HepG2 (cell line): Measurements from ENCODE around the gene ABCC1. TPM values are rescaled to one million over a fixed set of nuclear protein-coding genes. Genes with fewer than 3 reads are reported as not detected.

Experiments used
- ATAC-seq: fragments of 200-7000 bp; cut with Tn5 transposase; 3 replicates; pipeline ENCODE4 v1.9.1; 2020; ENCODE audit warnings: mild to moderate bottlenecking, moderate library complexity
- BruUV-seq: library from RNA; stranded (reverse); fragments of 400-500 nt; replicated peaks from 2 replicates; lab custom pipeline; 2021; lab: Mats Ljungman, UMichigan
- CTCF ChIA-PET: fragments of 300-600 bp; formaldehyde crosslinking; extraction: SDS; loops from one replicate; lab custom pipeline; 2021; ENCODE audit warnings: low total read pairs, inconsistent platforms, low intra/inter-chr PET ratio; lab: Yijun Ruan, JAX
- POLR2A ChIA-PET: fragments of 350-600 bp; sonication (Branson Sonifier 250); formaldehyde crosslinking; loops from one replicate; lab custom pipeline; 2020; ENCODE audit warnings: antibody characterized with exemption, inconsistent platforms; lab: Yijun Ruan, JAX
- DNase-seq: peaks from one replicate; pipeline ENCODE4 v3.0.0-alpha.2; 2015; ENCODE audit warnings: low spot score
- FAIRE-seq: peaks from 3 replicates; lab custom pipeline; 2011; peaks lifted over from hg19 to GRCh38; lab: Jason Lieb, UNC
- H2AFZ ChIP-seq: one replicate; pipeline ENCODE4 v1.6.1; 2011; ENCODE audit warnings: low read length, inconsistent platforms
- H3K27ac ChIP-seq: fragments of 300-600 bp; 3 replicates; pipeline ENCODE4 v1.8.0; 2011; ENCODE audit warnings: mixed run types, mild to moderate bottlenecking, mixed read lengths, low read length, inconsistent platforms; ENCODE audit not compliant: insufficient read depth; ENCODE audit errors: extremely low read length
- H3K27me3 ChIP-seq, 2 experiments: fragments of 200-600 bp in 1 of 2; 2 replicates in 1 of 2; 3 replicates in 1 of 2; pipeline versions ENCODE4 v1.6.0 to v1.8.0; 2011; ENCODE audit warnings: low read length in 2 of 2, mild to moderate bottlenecking in 2 of 2, moderate library complexity in 2 of 2, inconsistent platforms in 1 of 2; ENCODE audit not compliant: insufficient read depth in 2 of 2, control insufficient read depth in 1 of 2
- H3K36me3 ChIP-seq, 2 experiments: fragments of 200-600 bp in 1 of 2; replicated peaks in 1 of 2; 2 replicates in 1 of 2; 3 replicates in 1 of 2; pipeline versions ENCODE4 v1.5.1 to v1.8.0; 2011; ENCODE audit warnings: low read length in 2 of 2, inconsistent platforms in 1 of 2; ENCODE audit not compliant: insufficient read depth in 2 of 2, control insufficient read depth in 1 of 2
- H3K4me1 ChIP-seq: 2 replicates; pipeline ENCODE4 v1.5.1; 2012; ENCODE audit warnings: low read length, inconsistent platforms; ENCODE audit not compliant: insufficient read depth
- H3K4me2 ChIP-seq: 2 replicates; pipeline ENCODE4 v1.6.0; 2011; ENCODE audit warnings: low read depth, low read length, inconsistent platforms
- H3K4me3 ChIP-seq, 3 experiments: fragments of 200-600 bp in 1 of 3; sonication (generic), shearing (Covaris generic) in 1 of 3; replicated peaks in 1 of 3; 2 replicates each; pipeline ENCODE4 v1.5.1; 2011 to 2016; ENCODE audit warnings: low read length in 3 of 3, inconsistent platforms in 2 of 3, low read depth in 2 of 3, mild to moderate bottlenecking in 2 of 3, control low read depth in 1 of 3, mixed read lengths in 1 of 3; ENCODE audit not compliant: insufficient read depth in 1 of 3
- H3K79me2 ChIP-seq: one replicate; pipeline ENCODE4 v1.6.1; 2011; ENCODE audit warnings: low read length, inconsistent platforms; ENCODE audit not compliant: insufficient read depth
- H3K9ac ChIP-seq: 2 replicates; pipeline ENCODE4 v1.6.0; 2011; ENCODE audit warnings: mild to moderate bottlenecking, low read depth, low read length, inconsistent platforms; ENCODE audit not compliant: insufficient read depth
- H3K9me3 ChIP-seq: 2 replicates; pipeline ENCODE4 v1.5.1; 2012; ENCODE audit warnings: mild to moderate bottlenecking, low read length
- H4K20me1 ChIP-seq: 2 replicates; pipeline ENCODE4 v1.6.0; 2011; ENCODE audit warnings: inconsistent platforms, mild to moderate bottlenecking, low read length, moderate library complexity; ENCODE audit not compliant: insufficient read depth
- AKAP8 ChIP-seq: sonication (generic); formaldehyde crosslinking; IDR thresholded peaks from 2 replicates; pipeline ENCODE4 v1.5.1; 2020; ENCODE audit warnings: mild to moderate bottlenecking, missing genetic modification reagents
- ATAD3A ChIP-seq: sonication (generic); formaldehyde crosslinking; IDR thresholded peaks from 2 replicates; pipeline ENCODE4 v1.4.0; 2020; ENCODE audit warnings: missing genetic modification reagents
- GABPA ChIP-seq, 2 experiments: IDR thresholded peaks; 2 replicates each; pipeline ENCODE4 v1.6.1; 2011 to 2016; ENCODE audit warnings: low read depth in 2 of 2, low read length in 1 of 2, missing biosample characterization in 1 of 2, missing genetic modification characterization in 1 of 2
- HCFC1 ChIP-seq: fragments of 150-350 bp; IDR thresholded peaks from 2 replicates; pipeline ENCODE4 v1.6.1; 2014; ENCODE audit warnings: low read depth, low read length
- HIVEP1 ChIP-seq: sonication (generic); formaldehyde crosslinking; IDR thresholded peaks from 2 replicates; pipeline ENCODE4 v1.4.0; 2020; ENCODE audit warnings: mild to moderate bottlenecking, missing genetic modification reagents
- HNRNPH1 ChIP-seq: fragments of 200-400 bp; formaldehyde crosslinking; optimal IDR thresholded peaks from 2 replicates; pipeline ENCODE3; 2017; ENCODE audit warnings: mild to moderate bottlenecking, low read depth, low read length
- PITX1 ChIP-seq: sonication (generic); formaldehyde crosslinking; IDR thresholded peaks from 2 replicates; pipeline ENCODE4 v1.5.1; 2020; ENCODE audit warnings: mild to moderate bottlenecking, missing genetic modification reagents
- SIN3A ChIP-seq: IDR thresholded peaks from 2 replicates; pipeline ENCODE4 v1.6.1; 2011; ENCODE audit warnings: low read depth, mild to moderate bottlenecking, control low read depth, low read length, borderline replicate concordance
- ZMYM3 ChIP-seq: sonication (generic); formaldehyde crosslinking; IDR thresholded peaks from 2 replicates; pipeline ENCODE4 v1.5.1; 2020; ENCODE audit warnings: mild to moderate bottlenecking, missing genetic modification reagents
- ZNF510 ChIP-seq: sonication (generic); formaldehyde crosslinking; IDR thresholded peaks from 2 replicates; pipeline ENCODE4 v1.4.0; 2020; ENCODE audit warnings: low read depth, mild to moderate bottlenecking, missing genetic modification reagents
- ZNF619 ChIP-seq: sonication (generic); formaldehyde crosslinking; IDR thresholded peaks from 2 replicates; pipeline ENCODE4 v1.4.0; 2020; ENCODE audit warnings: mild to moderate bottlenecking, missing genetic modification reagents
- WGBS: methylation state at CpG from one replicate; pipeline ENCODE4 v1.1.6; 2017; ENCODE audit warnings: low lambda C conversion rate; 5-methylcytosine and 5-hydroxymethylcytosine counted together
- in situ Hi-C: cut with HindIII; loops from 2 replicates; pipeline ENCODE4 v1.10.0; 2017; ENCODE audit warnings: low pct_unique_long_range_greater_than_20kb; ENCODE audit not compliant: extremely low pct_ligation_motif_present
- intact Hi-C: fragments of 100-400 bp; cut with micrococcal nuclease; formaldehyde crosslinking; loops from one replicate; pipeline ENCODE4 v1.10.0; 2022; ENCODE audit not compliant: unreplicated experiment
- polyA plus RNA-seq, 8 experiments: library from polyadenylated mRNA; depleted of rRNA in 3 of 8; stranded (reverse) in 7 of 8; unstranded in 1 of 8; fragments of >200 nt; fragmentation: Illumina TruSeq in 4 of 8; extraction: Trizol in 4 of 8; gene quantifications; 2 replicates each; pipeline versions ENCODE4 v1.2.1 to v1.2.3, GENCODE V29; 2011 to 2016; ENCODE audit warnings: low read depth in 4 of 8, missing spikeins in 1 of 8, mixed read lengths in 1 of 8; ENCODE audit not compliant: insufficient read depth in 1 of 8
- total RNA-seq, 5 experiments: library from RNA; depleted of rRNA; stranded (reverse); fragments of >200 nt; fragmentation: Illumina TruSeq; extraction: Trizol; gene quantifications; 2 replicates each; pipeline ENCODE4 v1.2.3, GENCODE V29; 2016; ENCODE audit warnings: low read depth in 1 of 5
- TF ChIP-seq, protein P1 (sequence below): sonication (generic); formaldehyde crosslinking; IDR thresholded peaks from 2 replicates; pipeline ENCODE4; 2020; ENCODE audit warnings: missing genetic modification reagents, mild to moderate bottlenecking, borderline replicate concordance
- TF ChIP-seq, protein P2 (sequence below): sonication (generic); formaldehyde crosslinking; IDR thresholded peaks from 2 replicates; pipeline ENCODE4 v1.8.1; 2022; ENCODE audit warnings: mild to moderate bottlenecking, missing genetic modification reagents
- TF ChIP-seq, protein P3 (sequence below): sonication (generic); formaldehyde crosslinking; IDR thresholded peaks from 2 replicates; pipeline ENCODE4 v1.9.0; 2022; ENCODE audit warnings: missing genetic modification reagents, mild to moderate bottlenecking, borderline replicate concordance

The ABCC1 gene
- total and polyA plus RNA-seq, 2 of the 13 experiments (the other 11 are each of a cell fraction or from before 2014, with no cell fraction given): 13.0 to 30.6 TPM

DNA sequence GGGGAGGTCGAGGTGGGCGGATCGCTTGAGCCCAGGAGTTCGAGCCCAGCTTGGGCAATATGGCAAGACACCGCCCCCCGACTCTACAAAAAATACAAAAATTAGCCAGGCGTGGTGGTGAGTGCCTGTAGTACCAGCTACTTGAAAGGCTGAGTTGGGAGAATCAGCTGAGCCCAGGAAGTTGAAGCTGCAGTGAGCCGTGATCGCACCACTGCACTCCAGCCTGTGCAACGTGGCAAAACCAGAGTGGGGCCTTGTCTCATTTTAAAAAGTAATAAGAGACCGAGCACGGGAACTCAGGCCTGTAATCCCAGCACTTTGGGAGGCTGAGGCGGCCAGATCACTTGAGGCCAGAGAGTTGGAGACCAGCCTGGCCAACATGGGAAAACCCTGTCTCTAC, 24.4 kb upstream of the ABCC1 start:
- H2AFZ ChIP-seq: no peak overlapping the region
- 0 out of 5 replicates have a peak, but pooled peaks cover 0 to 4% of the 10 kb centered on the region in 2 experiments for H3K27me3 ChIP-seq
- H3K36me3 ChIP-seq: no peaks in the 10 kb centered on the region
- POLR2A ChIA-PET: no interaction called here
- peaks cover 31% of the 10 kb centered on the region for H3K4me1 ChIP-seq
- no peaks in the 10 kb centered on the region for H3K79me2 ChIP-seq
- BruUV-seq: no TSS peak
- ATAC-seq (no peak), FAIRE-seq (no peak), DNase-seq (no peak)
- H3K4me3 ChIP-seq: no peak overlapping the region
- TF ChIP-seq SIN3A (no peak), ATAD3A (CRISPR knock-in tag) (no peak), ZMYM3 (CRISPR knock-in tag) (no peak), ZNF619 (CRISPR knock-in tag) (no peak), HCFC1 (no peak), ZNF510 (CRISPR knock-in tag) (no peak), HNRNPH1 (no peak), GABPA (IDR thresholded peaks at IDR 0.05; ENCODE audit: low read depth, low read length) (no peak), GABPA (CRISPR knock-in tag; IDR thresholded peaks at IDR 0.05; ENCODE audit: low read depth) (no peak), PITX1 (CRISPR knock-in tag) (0 out of 2 replicates have a peak, but pooled peaks have one; percentile 7), HIVEP1 (CRISPR knock-in tag) (no peak), AKAP8 (CRISPR knock-in tag) (no peak)
- TF ChIP-seq, protein P1, sequence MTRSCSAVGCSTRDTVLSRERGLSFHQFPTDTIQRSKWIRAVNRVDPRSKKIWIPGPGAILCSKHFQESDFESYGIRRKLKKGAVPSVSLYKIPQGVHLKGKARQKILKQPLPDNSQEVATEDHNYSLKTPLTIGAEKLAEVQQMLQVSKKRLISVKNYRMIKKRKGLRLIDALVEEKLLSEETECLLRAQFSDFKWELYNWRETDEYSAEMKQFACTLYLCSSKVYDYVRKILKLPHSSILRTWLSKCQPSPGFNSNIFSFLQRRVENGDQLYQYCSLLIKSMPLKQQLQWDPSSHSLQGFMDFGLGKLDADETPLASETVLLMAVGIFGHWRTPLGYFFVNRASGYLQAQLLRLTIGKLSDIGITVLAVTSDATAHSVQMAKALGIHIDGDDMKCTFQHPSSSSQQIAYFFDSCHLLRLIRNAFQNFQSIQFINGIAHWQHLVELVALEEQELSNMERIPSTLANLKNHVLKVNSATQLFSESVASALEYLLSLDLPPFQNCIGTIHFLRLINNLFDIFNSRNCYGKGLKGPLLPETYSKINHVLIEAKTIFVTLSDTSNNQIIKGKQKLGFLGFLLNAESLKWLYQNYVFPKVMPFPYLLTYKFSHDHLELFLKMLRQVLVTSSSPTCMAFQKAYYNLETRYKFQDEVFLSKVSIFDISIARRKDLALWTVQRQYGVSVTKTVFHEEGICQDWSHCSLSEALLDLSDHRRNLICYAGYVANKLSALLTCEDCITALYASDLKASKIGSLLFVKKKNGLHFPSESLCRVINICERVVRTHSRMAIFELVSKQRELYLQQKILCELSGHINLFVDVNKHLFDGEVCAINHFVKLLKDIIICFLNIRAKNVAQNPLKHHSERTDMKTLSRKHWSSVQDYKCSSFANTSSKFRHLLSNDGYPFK (CRISPR knock-in tag): 0 out of 2 replicates have a peak, but pooled peaks have one; percentile 10
- TF ChIP-seq, protein P2, sequence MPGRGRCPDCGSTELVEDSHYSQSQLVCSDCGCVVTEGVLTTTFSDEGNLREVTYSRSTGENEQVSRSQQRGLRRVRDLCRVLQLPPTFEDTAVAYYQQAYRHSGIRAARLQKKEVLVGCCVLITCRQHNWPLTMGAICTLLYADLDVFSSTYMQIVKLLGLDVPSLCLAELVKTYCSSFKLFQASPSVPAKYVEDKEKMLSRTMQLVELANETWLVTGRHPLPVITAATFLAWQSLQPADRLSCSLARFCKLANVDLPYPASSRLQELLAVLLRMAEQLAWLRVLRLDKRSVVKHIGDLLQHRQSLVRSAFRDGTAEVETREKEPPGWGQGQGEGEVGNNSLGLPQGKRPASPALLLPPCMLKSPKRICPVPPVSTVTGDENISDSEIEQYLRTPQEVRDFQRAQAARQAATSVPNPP: no peak
- TF ChIP-seq, protein P3, sequence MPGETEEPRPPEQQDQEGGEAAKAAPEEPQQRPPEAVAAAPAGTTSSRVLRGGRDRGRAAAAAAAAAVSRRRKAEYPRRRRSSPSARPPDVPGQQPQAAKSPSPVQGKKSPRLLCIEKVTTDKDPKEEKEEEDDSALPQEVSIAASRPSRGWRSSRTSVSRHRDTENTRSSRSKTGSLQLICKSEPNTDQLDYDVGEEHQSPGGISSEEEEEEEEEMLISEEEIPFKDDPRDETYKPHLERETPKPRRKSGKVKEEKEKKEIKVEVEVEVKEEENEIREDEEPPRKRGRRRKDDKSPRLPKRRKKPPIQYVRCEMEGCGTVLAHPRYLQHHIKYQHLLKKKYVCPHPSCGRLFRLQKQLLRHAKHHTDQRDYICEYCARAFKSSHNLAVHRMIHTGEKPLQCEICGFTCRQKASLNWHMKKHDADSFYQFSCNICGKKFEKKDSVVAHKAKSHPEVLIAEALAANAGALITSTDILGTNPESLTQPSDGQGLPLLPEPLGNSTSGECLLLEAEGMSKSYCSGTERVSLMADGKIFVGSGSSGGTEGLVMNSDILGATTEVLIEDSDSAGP (CRISPR knock-in tag): no peak
- no peak overlapping the region for H3K27ac ChIP-seq
- CTCF ChIA-PET: no interaction called here
- 77% methylated on average over 13 of the region's 13 CpGs for WGBS
- no peaks in the 10 kb centered on the region for H4K20me1 ChIP-seq
- H3K4me2 ChIP-seq: no peak overlapping the region
- intact Hi-C loops (loop anchor here (5.0 kb wide), 1 partner anchor 38 kb away; the partner anchor contains the start of gene CEP20), in situ Hi-C loops (no loop called here)
- H3K9me3 ChIP-seq: no peaks in the 10 kb centered on the region
- H3K9ac ChIP-seq: no peak overlapping the region
